Measurements from ENCODE around the gene SLC22A3. TPM values are rescaled to one million over a fixed set of nuclear protein-coding genes. Genes with fewer than 3 reads are reported as not detected.
"Not testable (repeated sequence)": the region's sequence is repeated elsewhere in the genome, so short reads cannot be mapped to it uniquely, and the experiment has no call there.

SLC22A3 gene
- total RNA-seq, 3 donors from 2014 or later (not counting 1 experiment from before 2014, with no cell fraction given): not detected

- peaks cover 3% of the 10 kb centered on the region for H3K36me3 ChIP-seq (ENCODE audit: control insufficient read depth, insufficient read depth, low read length)
- Mint-ChIP-seq H3K9me3 (no peaks in the 10 kb centered on the region), H3K27me3 (ENCODE audit: low read depth in 2 of 2) (no peaks in the 10 kb centered on the region), H3K27ac (peak overlapping the region in 1 of 2 donors; percentile 90), H3K4me1 (peaks cover 30 to 34% of the 10 kb centered on the region in 2 donors), H3K4me3 (peak overlapping the region; percentile 83), H3K36me3 (no peaks in the 10 kb centered on the region)
- no peaks in the 10 kb centered on the region for H3K9me3 ChIP-seq (ENCODE audit: control insufficient read depth, insufficient read depth, low read length)
- H3K27ac ChIP-seq (ENCODE audit: low read length): peak overlapping the region; percentile 61
- H3K4me1 ChIP-seq (ENCODE audit: control insufficient read depth, insufficient read depth, low read length): peaks cover 65% of the 10 kb centered on the region
- no peaks in the 10 kb centered on the region for H3K27me3 ChIP-seq (ENCODE audit: control insufficient read depth, insufficient read depth, low read length)
- no peak for TF ChIP-seq CTCF (IDR thresholded peaks at IDR 0.05)
- ATAC-seq (peak; percentile 69 to 94 (median 86)), DNase-seq (peak; percentile 44 to 90)
- H3K4me3 ChIP-seq (ENCODE audit: low read length): no peak overlapping the region
- intact Hi-C loops (cut with micrococcal nuclease): loop anchor here (2.0 to 5.0 kb wide), 3 partner anchors 55 to 1420 kb away; partner anchors contain the start of genes TAGAP and WTAP
- WGBS (ENCODE audit: insufficient coverage): 10% methylated on average over 3 of the region's 3 CpGs
Observed at GRCh38 chr6:160462551-160463109, 114.5 kb downstream of the SLC22A3 start.

DNA sequence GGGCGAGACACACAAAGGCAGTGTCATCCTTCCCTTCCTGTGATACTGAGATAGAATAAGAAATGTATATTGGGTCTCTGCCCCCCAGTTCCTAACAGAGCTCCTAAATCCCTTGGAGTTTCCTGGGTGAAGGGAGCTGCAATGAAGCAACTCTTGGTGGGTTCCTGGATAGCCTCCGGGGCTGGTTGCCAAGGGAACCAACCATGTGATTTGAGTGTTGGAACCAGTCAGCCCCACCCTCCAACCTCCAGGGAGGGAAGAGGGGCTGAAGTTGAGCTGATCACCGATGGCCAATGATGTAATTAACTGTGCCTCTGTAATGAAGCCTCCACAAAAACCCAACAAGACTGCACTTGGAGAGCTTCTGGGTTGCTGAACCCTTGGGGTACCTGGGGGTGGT lies 116.6 kb downstream of the SLC22A3 start:
- peaks cover 3% of the 10 kb centered on the region for H3K36me3 ChIP-seq (ENCODE audit: control insufficient read depth, insufficient read depth, low read length)
- intact Hi-C loops (cut with micrococcal nuclease): loop anchor here (5.0 kb wide), 2 partner anchors 53 to 1422 kb away; partner anchors contain the start of gene TAGAP
- Mint-ChIP-seq H3K9me3 (no peaks in the 10 kb centered on the region), H3K4me1 (peaks cover 38 to 47% of the 10 kb centered on the region in 2 donors), H3K27ac (peak overlapping the region in 1 of 2 donors; percentile 40), H3K27me3 (ENCODE audit: low read depth in 2 of 2) (no peaks in the 10 kb centered on the region), H3K36me3 (no peaks in the 10 kb centered on the region), H3K4me3 (no peak overlapping the region)
- no peak for TF ChIP-seq CTCF (IDR thresholded peaks at IDR 0.05)
- WGBS (ENCODE audit: insufficient coverage): 70% methylated on average over 2 of the region's 3 CpGs
- no peaks in the 10 kb centered on the region for H3K27me3 ChIP-seq (ENCODE audit: control insufficient read depth, insufficient read depth, low read length)
- no peak for ATAC-seq
- H3K4me1 ChIP-seq (ENCODE audit: control insufficient read depth, insufficient read depth, low read length): peaks cover 45% of the 10 kb centered on the region
- no peak for DNase-seq
- no peaks in the 10 kb centered on the region for H3K9me3 ChIP-seq (ENCODE audit: control insufficient read depth, insufficient read depth, low read length)
- no peak overlapping the region for H3K27ac ChIP-seq (ENCODE audit: low read length)
- no peak overlapping the region for H3K4me3 ChIP-seq (ENCODE audit: low read length)

DNA sequence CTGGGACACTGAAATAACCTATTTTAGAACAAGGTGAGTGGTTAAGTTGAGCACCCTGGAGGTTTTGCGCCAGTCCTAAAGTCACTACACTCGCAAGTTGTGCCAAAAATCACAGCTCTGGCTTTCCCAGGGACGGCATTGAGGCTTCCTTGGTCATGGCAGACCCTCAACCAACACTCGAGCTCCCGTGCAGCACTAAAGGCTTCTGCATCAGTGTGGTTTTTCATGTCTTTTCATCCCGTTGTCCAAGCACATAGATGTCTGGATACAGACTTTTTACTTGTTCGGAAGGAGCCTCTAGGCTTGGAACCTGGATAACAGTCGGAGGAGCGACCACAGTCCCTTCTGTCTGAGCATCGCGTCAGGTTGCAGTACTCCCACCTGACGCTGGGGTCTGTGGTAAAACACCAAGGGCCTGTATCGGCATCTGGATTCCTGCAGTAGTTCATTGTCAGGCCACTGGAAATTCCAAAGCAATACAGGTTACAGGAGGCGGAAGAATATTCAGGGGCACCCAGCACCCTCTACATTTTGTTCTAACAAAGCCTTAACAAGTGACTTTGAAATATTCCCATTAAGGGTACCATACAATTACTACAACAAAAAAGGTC lies 119.2 kb downstream of the SLC22A3 start:
- H3K9me3 Mint-ChIP-seq; H3K4me3 ChIP-seq (ENCODE audit: low read length); H3K27me3 ChIP-seq (ENCODE audit: control insufficient read depth, insufficient read depth, low read length); H3K36me3 ChIP-seq (ENCODE audit: control insufficient read depth, insufficient read depth, low read length); H3K27ac ChIP-seq (ENCODE audit: low read length); H3K27ac Mint-ChIP-seq; H3K9me3 ChIP-seq (ENCODE audit: control insufficient read depth, insufficient read depth, low read length); H3K36me3 Mint-ChIP-seq; ATAC-seq; intact Hi-C loops (cut with micrococcal nuclease); H3K4me3 Mint-ChIP-seq; H3K27me3 Mint-ChIP-seq (ENCODE audit: low read depth in 2 of 2); DNase-seq: not testable (repeated sequence)
- H3K4me1 ChIP-seq (ENCODE audit: control insufficient read depth, insufficient read depth, low read length): peaks cover 31% of the 10 kb centered on the region
- H3K4me1 Mint-ChIP-seq: peaks cover 54 to 59% of the 10 kb centered on the region in 2 donors
- WGBS (ENCODE audit: insufficient coverage): 94% methylated on average over 14 of the region's 14 CpGs

DNA sequence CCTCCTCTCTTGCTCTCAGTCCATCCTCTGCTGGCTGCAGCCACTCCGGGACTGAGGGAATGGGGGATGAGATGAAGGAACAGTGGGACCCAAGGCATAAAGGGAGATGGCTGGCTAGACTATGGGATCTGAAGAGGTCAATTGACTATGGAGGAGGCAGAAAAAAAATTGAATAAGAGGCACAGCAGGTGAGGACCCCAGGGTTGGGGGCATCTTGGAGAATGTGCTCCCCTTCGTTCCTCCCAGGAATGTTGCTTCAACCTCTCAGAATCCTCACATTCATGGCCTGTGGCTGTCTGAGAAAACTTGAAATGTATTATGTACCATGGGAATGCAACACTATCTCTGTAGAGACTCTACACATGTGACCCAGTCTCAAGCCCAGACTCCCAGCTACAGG lies 121.0 kb downstream of the SLC22A3 start:
- no peak for TF ChIP-seq CTCF (IDR thresholded peaks at IDR 0.05)

GRCh38 chr6:160476056-160476455 lies 127.9 kb downstream of the SLC22A3 start:
- H3K4me1 Mint-ChIP-seq: peaks cover 21 to 23% of the 10 kb centered on the region in 2 donors
- H3K27ac Mint-ChIP-seq; H3K9me3 Mint-ChIP-seq; H3K4me1 ChIP-seq (ENCODE audit: control insufficient read depth, insufficient read depth, low read length); ATAC-seq; DNase-seq; H3K27me3 ChIP-seq (ENCODE audit: control insufficient read depth, insufficient read depth, low read length); intact Hi-C loops (cut with micrococcal nuclease); H3K27me3 Mint-ChIP-seq (ENCODE audit: low read depth in 2 of 2); H3K4me3 Mint-ChIP-seq; H3K9me3 ChIP-seq (ENCODE audit: control insufficient read depth, insufficient read depth, low read length); H3K4me3 ChIP-seq (ENCODE audit: low read length); H3K27ac ChIP-seq (ENCODE audit: low read length): not testable (repeated sequence)
- H3K36me3 Mint-ChIP-seq: peaks cover 35% of the 10 kb centered on the region
- 51% methylated on average over 3 of the region's 4 CpGs for WGBS (ENCODE audit: insufficient coverage)
- H3K36me3 ChIP-seq (ENCODE audit: control insufficient read depth, insufficient read depth, low read length): peaks cover 32% of the 10 kb centered on the region

More for the DNA sequence above, 121.0 kb downstream of the SLC22A3 start:
- intact Hi-C loops (cut with micrococcal nuclease): no loop called here
- H3K4me3 ChIP-seq (ENCODE audit: low read length): no peak overlapping the region
- no peaks in the 10 kb centered on the region for H3K27me3 ChIP-seq (ENCODE audit: control insufficient read depth, insufficient read depth, low read length)
- H3K9me3 ChIP-seq (ENCODE audit: control insufficient read depth, insufficient read depth, low read length): no peaks in the 10 kb centered on the region
- Mint-ChIP-seq H3K9me3 (no peaks in the 10 kb centered on the region), H3K4me3 (no peak overlapping the region), H3K27ac (peak overlapping the region in 1 of 2 donors; percentile 41), H3K4me1 (peaks cover 39 to 47% of the 10 kb centered on the region in 2 donors), H3K27me3 (ENCODE audit: low read depth in 2 of 2) (no peaks in the 10 kb centered on the region), H3K36me3 (no peaks in the 10 kb centered on the region)
- H3K36me3 ChIP-seq (ENCODE audit: control insufficient read depth, insufficient read depth, low read length): peaks cover 3% of the 10 kb centered on the region
- no peak overlapping the region for H3K27ac ChIP-seq (ENCODE audit: low read length)
- DNase-seq (no peak), ATAC-seq (no peak)
- peaks cover 14% of the 10 kb centered on the region for H3K4me1 ChIP-seq (ENCODE audit: control insufficient read depth, insufficient read depth, low read length)
- 50% methylated on average over 1 of the region's 2 CpGs for WGBS (ENCODE audit: insufficient coverage)

GRCh38 chr6:160477072-160477471 lies 128.9 kb downstream of the SLC22A3 start:
- H3K36me3 Mint-ChIP-seq: peaks cover 45% of the 10 kb centered on the region
- DNase-seq; H3K9me3 Mint-ChIP-seq; H3K4me1 ChIP-seq (ENCODE audit: control insufficient read depth, insufficient read depth, low read length); H3K9me3 ChIP-seq (ENCODE audit: control insufficient read depth, insufficient read depth, low read length); intact Hi-C loops (cut with micrococcal nuclease); H3K27ac Mint-ChIP-seq; H3K4me3 ChIP-seq (ENCODE audit: low read length); H3K4me3 Mint-ChIP-seq; H3K27me3 ChIP-seq (ENCODE audit: control insufficient read depth, insufficient read depth, low read length); H3K27me3 Mint-ChIP-seq (ENCODE audit: low read depth in 2 of 2); H3K27ac ChIP-seq (ENCODE audit: low read length); ATAC-seq: not testable (repeated sequence)
- WGBS (ENCODE audit: insufficient coverage): 96% methylated on average over 2 of the region's 4 CpGs
- H3K36me3 ChIP-seq (ENCODE audit: control insufficient read depth, insufficient read depth, low read length): peaks cover 42% of the 10 kb centered on the region
- peaks cover 19 to 21% of the 10 kb centered on the region in 2 donors for H3K4me1 Mint-ChIP-seq
